Peyer's patch (tissue), 4 donors: ENCODE results near the gene PTRHD1.

ENCODE experiments used
- POLR2A ChIP-seq, 2 donors: fragments of 450-650 bp; IDR thresholded peaks; one replicate each; pipeline ENCODE4 v1.5.1; 2017; ENCODE audit warnings: antibody characterized with exemption in 2 of 2, mild to moderate bottlenecking in 2 of 2, moderate library complexity in 2 of 2
- TF ChIP-seq, protein P1 (sequence below), 6 experiments: fragments of 450-650 bp in 4 of 6; fragments of 200-600 bp in 2 of 6; sonication (generic) in 1 of 6; IDR thresholded peaks; one replicate each; pipeline ENCODE4 v1.5.1; 2017 to 2019; ENCODE audit warnings: antibody characterized with exemption in 6 of 6, mild to moderate bottlenecking in 3 of 6, moderate library complexity in 1 of 6

DNA sequence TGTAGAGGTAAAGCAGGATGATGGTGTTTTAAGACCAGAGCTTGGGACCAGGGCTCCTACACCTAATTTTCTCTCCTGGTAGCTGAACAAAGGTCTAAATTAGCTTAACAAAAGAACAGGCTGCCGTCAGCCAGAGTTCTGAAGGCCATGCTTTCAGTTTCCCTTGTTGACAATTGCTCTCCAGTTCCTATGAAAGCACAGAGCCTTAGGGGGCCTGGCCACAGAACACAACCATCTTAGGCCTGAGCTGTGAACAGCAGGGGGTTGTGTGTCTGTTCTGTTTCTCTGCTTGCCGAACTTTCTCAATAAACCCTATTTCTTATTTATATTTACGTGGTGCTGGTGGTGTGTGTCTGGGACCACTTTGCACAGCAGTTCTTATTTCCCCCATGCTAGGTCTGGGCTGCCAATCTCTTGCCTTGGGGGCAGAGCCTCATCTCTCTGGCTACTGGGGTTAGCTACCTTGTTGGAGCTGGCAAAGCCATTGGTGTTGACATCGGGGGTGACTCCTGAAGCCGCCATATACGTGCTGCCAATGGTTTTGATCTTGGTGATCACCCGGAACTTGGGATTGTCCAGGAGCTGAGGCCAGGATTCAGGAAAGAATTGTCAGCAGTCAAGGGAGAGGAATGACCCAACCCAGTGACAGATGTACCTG is 29.0 kb upstream of the PTRHD1 start:
- TF ChIP-seq POLR2A (IDR thresholded peaks at IDR 0.05): no peak
- TF ChIP-seq, protein P1, sequence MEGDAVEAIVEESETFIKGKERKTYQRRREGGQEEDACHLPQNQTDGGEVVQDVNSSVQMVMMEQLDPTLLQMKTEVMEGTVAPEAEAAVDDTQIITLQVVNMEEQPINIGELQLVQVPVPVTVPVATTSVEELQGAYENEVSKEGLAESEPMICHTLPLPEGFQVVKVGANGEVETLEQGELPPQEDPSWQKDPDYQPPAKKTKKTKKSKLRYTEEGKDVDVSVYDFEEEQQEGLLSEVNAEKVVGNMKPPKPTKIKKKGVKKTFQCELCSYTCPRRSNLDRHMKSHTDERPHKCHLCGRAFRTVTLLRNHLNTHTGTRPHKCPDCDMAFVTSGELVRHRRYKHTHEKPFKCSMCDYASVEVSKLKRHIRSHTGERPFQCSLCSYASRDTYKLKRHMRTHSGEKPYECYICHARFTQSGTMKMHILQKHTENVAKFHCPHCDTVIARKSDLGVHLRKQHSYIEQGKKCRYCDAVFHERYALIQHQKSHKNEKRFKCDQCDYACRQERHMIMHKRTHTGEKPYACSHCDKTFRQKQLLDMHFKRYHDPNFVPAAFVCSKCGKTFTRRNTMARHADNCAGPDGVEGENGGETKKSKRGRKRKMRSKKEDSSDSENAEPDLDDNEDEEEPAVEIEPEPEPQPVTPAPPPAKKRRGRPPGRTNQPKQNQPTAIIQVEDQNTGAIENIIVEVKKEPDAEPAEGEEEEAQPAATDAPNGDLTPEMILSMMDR (IDR thresholded peaks at IDR 0.05): no peak
